MM.1S (cell line): ENCODE data around the gene ZNF587B.
"Not testable (repeated sequence)": the region's sequence is repeated elsewhere in the genome, so short reads cannot be mapped to it uniquely, and the experiment has no call there.

Experiments
- DNase-seq: peaks from one replicate; pipeline ENCODE4 v3.0.0-alpha.2; 2015
- H2AFZ ChIP-seq: fragments of 300-600 bp; sonication (generic); 2 replicates; pipeline ENCODE4 v1.6.0; 2016; ENCODE audit warnings: antibody characterized with exemption, low read length
- H3F3A ChIP-seq: fragments of 300-600 bp; sonication (generic); 2 replicates; pipeline ENCODE4 v1.6.1; 2016; ENCODE audit warnings: mild to moderate bottlenecking, antibody characterized with exemption, low read length, moderate library complexity, mixed read lengths; ENCODE audit not compliant: insufficient read depth
- H3K27ac ChIP-seq: fragments of 300-600 bp; sonication (generic); 2 replicates; pipeline ENCODE4 v1.5.1; 2016; ENCODE audit warnings: mild to moderate bottlenecking, low read length
- H3K27me3 ChIP-seq: fragments of 300-600 bp; sonication (generic); replicated peaks from 2 replicates; pipeline ENCODE4 v1.6.0; 2016; ENCODE audit warnings: low read length; ENCODE audit not compliant: insufficient read depth
- H3K36me3 ChIP-seq: fragments of 300-600 bp; sonication (generic); replicated peaks from 2 replicates; pipeline ENCODE4 v1.6.1; 2016; ENCODE audit warnings: mild to moderate bottlenecking, low read length, mixed read lengths; ENCODE audit not compliant: insufficient read depth
- H3K4me1 ChIP-seq: fragments of 300-600 bp; sonication (generic); 2 replicates; pipeline ENCODE4 v1.6.1; 2016; ENCODE audit warnings: low read length, mixed read lengths
- H3K4me2 ChIP-seq: fragments of 300-600 bp; sonication (generic); 2 replicates; pipeline ENCODE4 v1.6.0; 2016; ENCODE audit warnings: low read depth, low read length
- H3K4me3 ChIP-seq: fragments of 300-600 bp; sonication (generic); 2 replicates; pipeline ENCODE4 v1.5.1; 2016; ENCODE audit warnings: low read length, mixed read lengths
- H3K79me2 ChIP-seq: fragments of 300-600 bp; sonication (generic); 2 replicates; pipeline ENCODE4 v1.6.1; 2016; ENCODE audit warnings: mixed run types, low read length, mixed read lengths
- H3K9ac ChIP-seq: fragments of 300-600 bp; sonication (generic); 2 replicates; pipeline ENCODE4 v1.6.1; 2016; ENCODE audit warnings: low read length, mixed read lengths
- H3K9me2 ChIP-seq: fragments of 300-600 bp; sonication (generic); replicated peaks from 2 replicates; pipeline ENCODE4 v1.6.1; 2016; ENCODE audit warnings: mild to moderate bottlenecking, low read length, mixed read lengths; ENCODE audit not compliant: insufficient read depth
- H3K9me3 ChIP-seq: fragments of 300-600 bp; sonication (generic); replicated peaks from 2 replicates; pipeline ENCODE4 v1.6.1; 2016; ENCODE audit warnings: mild to moderate bottlenecking, low read length, mixed read lengths; ENCODE audit not compliant: insufficient read depth
- H4K20me1 ChIP-seq: fragments of 300-600 bp; sonication (generic); 2 replicates; pipeline ENCODE4 v1.6.1; 2016; ENCODE audit warnings: mild to moderate bottlenecking, low read length, moderate library complexity, mixed read lengths; ENCODE audit not compliant: insufficient read depth
- CTCF ChIP-seq: fragments of 300-600 bp; sonication (generic); IDR thresholded peaks from 2 replicates; pipeline ENCODE4 v1.5.1; 2016; ENCODE audit warnings: antibody characterized with exemption, low read length, mixed read lengths
- EZH2 ChIP-seq: fragments of 300-600 bp; sonication (generic); optimal IDR thresholded peaks from 2 replicates; pipeline ENCODE3; 2017; ENCODE audit warnings: low read depth, mild to moderate bottlenecking, antibody characterized with exemption, low read length, mixed read lengths
- EZH2phosphoT487 ChIP-seq: fragments of 300-600 bp; sonication (generic); IDR thresholded peaks from 2 replicates; pipeline ENCODE4 v1.6.1; 2018; ENCODE audit warnings: antibody characterized with exemption, low read length

The ZNF587B gene

GRCh38 chr19:57788114-57788692 is 41.9 kb upstream of the ZNF587B start:
- peaks cover 3% of the 10 kb centered on the region; the same call in 1 of the 2 replicates for H3K36me3 ChIP-seq
- TF ChIP-seq CTCF, result no peak
- no peak for TF ChIP-seq EZH2
- no peak for TF ChIP-seq EZH2phosphoT487
- DNase-seq, result no peak

GRCh38 chr19:57789288-57789687 is 40.8 kb upstream of the ZNF587B start:
- TF ChIP-seq EZH2phosphoT487 (no peak), EZH2 (no peak), CTCF (no peak)
- no peak overlapping the region for H3K4me2 ChIP-seq
- no peak overlapping the region for H3K27ac ChIP-seq
- H3K4me1 ChIP-seq, result no peaks in the 10 kb centered on the region
- peaks cover 3% of the 10 kb centered on the region; the same call in 1 of the 2 replicates for H3K36me3 ChIP-seq
- H3K9ac ChIP-seq, result no peak overlapping the region
- no peaks in the 10 kb centered on the region for H3F3A ChIP-seq
- H3K9me2 ChIP-seq, result no peaks in the 10 kb centered on the region
- no peak for DNase-seq
- no peaks in the 10 kb centered on the region; the same call in 1 of the 2 replicates for H3K79me2 ChIP-seq
- H3K4me3 ChIP-seq, result no peak overlapping the region
- no peaks in the 10 kb centered on the region for H4K20me1 ChIP-seq
- no peaks in the 10 kb centered on the region for H3K9me3 ChIP-seq
- H3K27me3 ChIP-seq, result no peaks in the 10 kb centered on the region
- H2AFZ ChIP-seq, result no peak overlapping the region

More at GRCh38 chr19:57788114-57788692, 41.9 kb upstream of the ZNF587B start:
- H4K20me1 ChIP-seq, result no peaks in the 10 kb centered on the region
- no peak overlapping the region for H3K4me3 ChIP-seq
- no peak overlapping the region for H2AFZ ChIP-seq
- no peak overlapping the region for H3K9ac ChIP-seq
- no peaks in the 10 kb centered on the region for H3K4me1 ChIP-seq
- no peaks in the 10 kb centered on the region for H3K9me3 ChIP-seq
- no peaks in the 10 kb centered on the region for H3K27me3 ChIP-seq
- H3K27ac ChIP-seq, result no peak overlapping the region
- H3F3A ChIP-seq, result no peaks in the 10 kb centered on the region
- no peak overlapping the region for H3K4me2 ChIP-seq
- H3K9me2 ChIP-seq, result no peaks in the 10 kb centered on the region
- H3K79me2 ChIP-seq, result no peaks in the 10 kb centered on the region; the same call in 1 of the 2 replicates

- not testable (repeated sequence) for H3K36me3 ChIP-seq, H3K9me3 ChIP-seq, H4K20me1 ChIP-seq, H3K27me3 ChIP-seq, H3K4me2 ChIP-seq, H2AFZ ChIP-seq, H3K9ac ChIP-seq, H3K4me1 ChIP-seq, H3K9me2 ChIP-seq, H3K79me2 ChIP-seq, H3F3A ChIP-seq, H3K27ac ChIP-seq, H3K4me3 ChIP-seq, DNase-seq
Measured at GRCh38 chr19:57796580-57796979, 33.5 kb upstream of the ZNF587B start.

- H3K79me2 ChIP-seq, result 0 out of 2 replicates have a peak, but pooled peaks cover 2% of the 10 kb centered on the region
- no peaks in the 10 kb centered on the region for H3F3A ChIP-seq
- H3K27ac ChIP-seq, result no peak overlapping the region
- no peak overlapping the region for H3K4me2 ChIP-seq
- H3K9ac ChIP-seq, result no peak overlapping the region
- no peak for TF ChIP-seq EZH2
- TF ChIP-seq EZH2phosphoT487, result no peak
- TF ChIP-seq CTCF, result no peak
- no peaks in the 10 kb centered on the region for H4K20me1 ChIP-seq
- H3K4me1 ChIP-seq, result no peaks in the 10 kb centered on the region
- no peaks in the 10 kb centered on the region for H3K27me3 ChIP-seq
- no peaks in the 10 kb centered on the region for H3K36me3 ChIP-seq
- no peak for DNase-seq
- H3K9me3 ChIP-seq, result no peaks in the 10 kb centered on the region
- no peak overlapping the region for H3K4me3 ChIP-seq
- no peaks in the 10 kb centered on the region for H3K9me2 ChIP-seq
- no peak overlapping the region for H2AFZ ChIP-seq
Measured at GRCh38 chr19:57800696-57801095, 29.4 kb upstream of the ZNF587B start.
